Limb (tissue), 2 donors: ENCODE results near the gene ICAM5.
"Not testable (repeated sequence)": the region's sequence is repeated elsewhere in the genome, so short reads cannot be mapped to it uniquely, and the experiment has no call there.

Experiments
- DNase-seq, 2 donors: peaks; one replicate each; pipeline ENCODE4 v3.0.0-alpha.2; 2016; ENCODE audit errors: extremely low spot score in 2 of 2

ICAM5 gene

DNA sequence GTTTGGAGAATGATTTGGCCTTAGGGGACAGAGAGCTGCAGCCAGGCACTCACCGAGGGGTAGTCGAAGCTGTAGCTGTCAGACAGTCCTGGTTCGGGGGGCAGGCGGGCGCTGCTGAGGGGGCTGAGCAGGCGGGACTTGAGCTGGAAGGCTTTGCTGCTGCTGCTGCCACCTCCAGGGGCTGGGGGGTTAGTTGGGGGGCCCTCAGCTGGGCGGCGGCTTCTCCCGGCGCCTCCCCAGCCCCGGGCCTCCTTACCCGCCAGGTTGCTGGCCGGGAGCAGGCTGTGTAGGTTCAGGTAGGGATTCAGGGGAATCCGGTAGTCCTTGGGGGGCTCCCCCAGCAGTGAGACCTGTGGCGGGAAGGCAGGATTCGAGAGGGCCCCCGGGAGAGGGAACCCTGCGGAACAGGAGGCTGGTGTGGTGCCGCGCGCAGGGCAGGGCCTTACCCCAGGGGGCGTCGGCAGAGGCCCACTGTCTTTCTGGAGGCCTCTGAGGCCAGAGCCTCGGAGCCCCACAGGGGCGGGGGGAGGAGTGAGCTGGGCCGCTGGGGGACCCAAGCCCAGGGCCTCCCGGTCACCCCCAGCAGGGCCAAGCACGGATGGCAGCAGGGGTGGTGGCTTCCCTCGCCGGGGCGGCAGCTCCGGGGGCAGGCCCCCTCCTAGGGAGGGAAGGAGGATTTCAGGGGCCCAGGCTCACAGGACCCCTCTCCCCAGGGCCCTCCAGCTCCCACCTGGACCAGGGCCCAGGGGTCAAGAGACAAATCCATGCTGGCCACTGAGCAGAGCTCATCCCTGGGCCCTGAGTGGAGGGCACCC is 31.1 kb downstream of the ICAM5 start:
- no peak for DNase-seq

DNA sequence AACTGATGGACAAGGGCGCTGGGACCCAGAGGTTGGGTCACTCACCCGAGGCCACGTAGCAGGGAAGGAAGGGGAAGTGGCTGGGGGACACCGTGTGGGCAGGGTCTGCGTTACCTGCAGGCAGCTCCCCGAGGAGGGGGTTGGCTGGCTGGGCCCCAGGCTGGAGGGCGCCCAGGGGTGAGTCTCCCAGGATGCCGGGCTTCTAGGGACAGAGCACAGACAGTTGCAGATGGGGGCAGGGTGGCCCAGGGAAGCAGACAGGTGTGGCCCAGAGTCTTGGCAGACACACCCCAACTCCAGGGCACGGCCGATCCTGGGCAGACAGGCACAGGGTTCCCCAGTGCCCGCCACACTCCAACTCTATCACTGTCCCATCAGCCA is 31.7 kb downstream of the ICAM5 start:
- no peak for DNase-seq

DNA sequence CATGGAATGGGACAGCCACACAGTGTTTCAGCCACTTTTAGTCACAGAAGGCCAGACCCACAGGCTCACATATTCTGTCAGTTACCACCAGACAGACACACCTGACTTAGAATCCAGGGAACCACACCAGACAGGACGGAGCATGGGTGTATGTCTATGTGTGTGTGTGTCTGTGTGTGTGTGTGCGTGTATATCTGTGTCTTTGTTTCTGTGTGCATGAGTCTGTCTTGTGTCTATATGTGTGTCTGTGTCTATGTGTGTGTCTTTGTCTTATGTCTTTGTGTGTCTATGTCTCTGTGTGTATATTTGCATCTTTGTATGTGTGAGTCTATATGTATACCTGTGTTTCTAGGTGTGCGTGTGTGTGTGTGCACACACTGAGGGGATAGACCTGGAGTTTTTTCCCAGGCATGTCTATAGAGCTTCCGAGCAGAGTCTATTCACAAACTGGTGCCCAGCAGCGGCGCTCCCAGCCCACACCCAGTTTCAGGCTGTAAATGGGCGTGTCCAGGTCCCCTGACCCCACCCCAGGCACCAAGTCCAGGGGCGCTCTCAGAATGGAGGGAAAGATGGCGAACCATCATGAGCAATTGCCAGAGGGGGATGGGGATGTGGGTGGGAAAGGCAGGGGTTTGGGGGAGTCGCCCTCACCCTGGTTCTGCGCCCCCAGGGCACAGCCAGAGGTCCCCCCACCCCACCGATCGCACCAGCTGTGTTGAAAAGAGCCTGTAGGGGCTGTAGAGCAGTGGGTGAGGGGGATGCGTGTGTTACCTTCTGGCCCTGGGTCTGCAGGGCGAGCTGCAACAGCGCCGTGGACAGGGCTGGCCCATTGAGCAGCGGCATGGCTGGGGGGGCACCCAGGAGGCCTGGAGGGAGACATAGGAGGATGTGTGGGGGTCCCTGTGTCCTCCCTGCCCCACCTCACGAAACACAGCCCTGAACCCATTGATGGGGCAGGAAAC is 32.4 kb downstream of the ICAM5 start:
- DNase-seq = no peak

DNA sequence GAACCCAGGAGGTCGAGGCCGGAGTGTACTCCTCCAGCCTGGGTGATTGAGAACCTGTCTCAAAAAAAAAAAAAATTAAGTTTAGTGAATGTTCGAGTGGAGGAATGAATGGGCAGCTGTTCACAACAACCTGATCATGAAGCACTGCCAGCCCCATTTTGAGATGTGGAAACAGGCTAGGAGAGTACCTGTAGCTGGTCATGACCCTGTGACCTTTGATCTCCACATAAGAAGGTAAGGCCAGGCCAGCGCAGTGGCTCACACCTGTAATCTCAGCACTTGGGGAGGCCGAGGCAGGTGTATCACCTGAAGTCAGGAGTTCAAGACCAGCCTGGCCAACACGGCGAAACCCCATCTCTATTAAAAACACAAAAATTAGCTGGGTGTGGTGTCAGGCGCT is 36.0 kb downstream of the ICAM5 start:
- DNase-seq = no peak

DNA sequence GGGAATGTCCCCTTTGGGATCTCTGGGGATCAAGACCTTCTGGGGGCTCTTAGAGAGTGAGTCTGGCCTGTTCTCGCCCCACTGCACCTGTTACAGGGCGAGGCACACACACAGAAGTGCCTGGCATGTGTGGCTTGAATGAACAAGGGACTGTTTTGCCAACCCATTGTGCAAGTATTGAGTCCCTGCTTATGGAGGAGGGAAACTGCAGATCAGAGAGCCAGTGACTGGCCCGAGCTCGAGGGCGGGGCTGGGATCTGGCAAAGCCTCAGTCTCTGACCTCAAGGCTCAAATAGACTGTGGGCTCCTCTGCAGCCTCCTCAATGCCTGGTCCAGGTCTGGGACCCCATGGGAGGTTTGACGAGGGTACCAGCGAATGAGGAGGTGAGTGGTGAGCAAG is 38.0 kb downstream of the ICAM5 start:
- no peak for DNase-seq

DNA sequence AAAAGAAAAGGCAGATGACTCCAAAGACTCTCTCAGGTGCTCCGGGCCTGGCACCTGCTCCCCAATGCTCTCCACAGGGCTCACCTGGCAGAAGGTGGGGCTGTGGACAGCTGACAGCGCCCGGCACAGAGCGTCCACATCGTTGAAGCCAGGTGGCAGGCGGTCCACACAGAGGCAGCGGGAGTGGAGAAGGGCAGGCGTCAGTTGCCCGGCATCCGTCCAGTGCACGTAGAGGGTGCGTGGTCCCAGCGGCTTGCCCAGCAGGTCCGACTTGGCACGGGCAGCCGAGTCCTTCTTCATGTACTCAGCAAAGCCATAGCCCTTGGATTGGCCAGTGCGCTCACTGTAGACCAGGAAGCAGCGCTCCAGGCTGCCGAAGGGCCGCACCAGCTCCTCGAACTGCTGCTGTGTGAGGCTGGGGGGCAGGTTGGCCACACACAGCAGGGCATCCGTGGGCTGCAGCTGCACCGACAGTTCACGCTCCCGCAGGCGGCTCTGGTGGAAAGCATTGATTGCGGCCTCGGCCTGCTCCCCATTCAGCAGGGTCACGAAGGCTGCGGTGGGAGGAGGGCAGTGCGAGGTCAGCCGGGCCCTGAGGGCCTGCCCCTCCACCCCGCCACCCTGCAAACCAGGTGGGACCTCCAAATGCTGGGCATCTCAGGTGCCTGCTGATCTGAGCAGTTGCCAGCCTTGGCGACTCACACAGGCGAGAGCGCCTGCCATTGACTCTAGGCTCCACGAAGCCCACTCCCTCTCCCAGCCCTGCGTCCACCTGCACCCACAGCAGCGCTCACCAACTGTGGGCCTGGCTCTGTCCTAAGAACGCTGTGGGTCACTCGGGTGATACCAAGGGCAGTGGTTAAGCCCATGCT is 39.0 kb downstream of the ICAM5 start:
- DNase-seq = no peak

DNA sequence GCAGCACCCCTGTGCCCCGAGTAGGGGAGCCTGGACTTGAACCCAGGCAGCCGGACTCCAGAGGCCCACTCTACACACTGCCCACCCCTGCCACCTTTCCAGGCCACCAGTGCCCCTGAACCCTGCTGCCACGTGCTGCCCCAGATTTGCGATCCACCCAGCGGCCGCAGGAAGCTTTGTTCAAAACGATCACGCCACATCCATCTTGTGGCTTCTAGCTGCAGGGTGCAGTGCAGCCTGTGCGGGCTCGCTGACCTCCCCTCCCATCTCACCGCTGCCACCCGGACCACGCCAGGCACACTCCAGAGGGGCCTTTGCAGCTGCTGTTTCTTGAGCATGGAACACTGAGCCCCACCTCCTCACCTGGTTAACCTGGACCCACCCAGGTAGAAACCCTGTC is 39.8 kb downstream of the ICAM5 start:
- no peak for DNase-seq

DNA sequence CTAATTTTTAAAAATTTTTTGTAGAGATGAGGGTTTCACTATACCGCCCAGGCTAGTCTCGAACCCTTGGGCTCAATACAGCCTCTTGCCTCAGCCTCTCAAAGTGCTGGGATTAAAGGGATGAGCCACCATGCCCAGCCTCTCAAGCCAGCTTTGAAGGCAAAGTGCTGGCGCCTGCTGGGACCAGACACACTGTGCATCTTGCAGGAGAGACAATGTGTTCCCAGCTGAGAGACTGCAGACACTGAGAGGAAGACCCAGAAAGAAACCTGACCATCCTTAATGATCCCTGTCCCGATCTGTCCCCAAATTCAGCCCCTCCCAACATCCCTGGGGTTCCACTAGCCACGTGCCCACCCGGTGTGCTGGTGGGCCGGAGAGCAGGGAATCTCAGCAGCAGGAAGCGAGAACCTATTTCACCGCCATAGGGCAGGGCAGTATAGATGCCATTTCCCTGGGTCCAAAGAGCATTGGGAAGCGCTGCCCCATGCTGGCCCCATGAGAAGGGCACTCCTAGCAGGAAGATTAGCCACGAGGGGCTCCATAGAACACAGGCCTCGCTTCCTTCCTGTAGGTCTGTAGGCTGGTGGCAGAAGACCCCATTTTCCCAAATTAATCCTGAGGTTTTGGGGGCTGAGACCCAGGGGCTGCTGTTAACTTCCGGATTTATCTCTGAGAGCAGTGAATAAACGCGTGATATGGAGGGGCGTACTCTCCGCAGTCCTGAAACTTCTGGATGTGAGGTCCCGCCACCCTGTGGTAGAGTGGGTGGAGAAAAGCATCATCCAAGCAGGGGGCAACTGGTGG is 42.6 kb downstream of the ICAM5 start:
- DNase-seq = no peak

DNA sequence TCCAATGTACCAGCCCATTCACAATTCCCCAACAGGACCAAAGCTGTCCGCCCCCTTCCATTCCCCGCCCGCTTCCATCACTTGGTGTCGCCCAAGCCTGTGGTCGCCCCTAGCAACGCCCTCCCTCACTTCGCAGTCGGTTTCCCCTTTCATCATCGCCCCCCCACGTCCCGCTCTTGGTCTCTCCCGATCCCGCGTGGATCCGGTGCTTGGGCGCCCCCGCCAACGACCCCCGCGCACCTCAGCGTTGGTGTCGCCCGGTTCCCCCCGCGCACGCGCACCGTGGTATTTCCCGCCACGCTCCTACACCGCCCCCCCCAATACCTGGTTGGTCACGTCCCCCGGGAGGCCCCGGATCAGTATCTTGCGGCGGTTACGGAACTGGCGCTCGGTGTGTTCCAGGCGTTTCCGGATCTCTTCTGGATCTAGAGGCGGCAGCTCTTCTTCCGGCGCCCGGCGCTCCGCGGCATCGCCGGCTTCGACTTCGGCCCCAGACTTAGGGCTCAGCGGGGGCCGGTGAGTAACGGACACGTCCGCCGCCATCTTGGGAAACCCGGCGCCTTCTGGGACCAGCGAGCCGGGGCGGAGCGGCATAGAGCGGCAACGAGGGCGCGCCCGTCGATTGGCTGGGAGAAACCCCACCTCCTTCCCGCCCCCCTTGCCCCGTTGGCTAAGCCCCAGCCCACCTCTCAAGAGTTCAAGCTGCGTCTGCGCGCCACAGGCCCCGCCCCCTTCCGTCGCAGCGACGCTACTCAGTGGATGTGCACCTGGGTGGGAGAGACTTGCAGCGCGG is 43.4 kb downstream of the ICAM5 start, which contains the start of gene RAVER1:
RAVER1 (minus strand) TSS at position 565 of the 793 bp plus-strand sequence; CDS start at position 543, 22 bp downstream.
- DNase-seq = peak; percentile 97 to 99

DNA sequence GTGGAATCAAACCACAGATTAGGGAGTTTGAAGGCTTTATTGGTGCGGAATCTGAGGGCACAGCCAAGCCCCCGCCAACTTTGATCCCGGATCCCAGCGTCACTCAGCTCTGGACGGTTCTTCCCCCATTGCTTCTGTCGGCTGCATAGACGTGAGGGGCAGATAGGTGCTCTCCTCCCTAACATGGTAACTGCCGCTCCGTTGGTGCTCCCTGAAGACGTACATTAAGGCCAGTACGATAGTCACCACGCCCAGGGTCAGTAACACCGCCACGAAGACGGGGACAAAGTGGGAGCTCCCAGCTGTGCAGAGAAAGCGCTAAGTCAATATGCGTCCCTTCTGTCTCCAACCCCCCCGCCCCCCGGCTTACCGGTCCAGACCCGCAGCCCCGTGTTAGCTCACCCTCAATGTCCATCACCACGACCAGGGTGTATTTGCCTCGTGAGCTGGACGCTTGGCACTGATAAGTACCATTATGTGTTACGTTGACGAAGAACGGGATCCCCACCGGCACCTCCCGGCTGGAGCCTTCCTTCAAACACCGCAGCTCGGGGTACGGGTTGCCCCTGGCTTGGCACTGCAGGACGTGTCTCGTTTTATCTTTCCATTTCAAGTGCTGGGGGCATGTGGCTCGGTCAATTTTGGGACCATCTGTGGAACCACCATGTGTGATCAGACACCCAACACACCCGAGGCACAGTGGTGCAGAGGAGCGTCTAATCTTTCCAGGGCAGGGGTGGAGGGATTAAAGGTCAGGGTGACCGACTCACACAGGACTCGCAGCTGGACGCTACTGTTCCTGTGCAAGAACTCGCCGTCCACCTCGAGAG is 44.2 kb downstream of the ICAM5 start:
- no peak for DNase-seq

DNA sequence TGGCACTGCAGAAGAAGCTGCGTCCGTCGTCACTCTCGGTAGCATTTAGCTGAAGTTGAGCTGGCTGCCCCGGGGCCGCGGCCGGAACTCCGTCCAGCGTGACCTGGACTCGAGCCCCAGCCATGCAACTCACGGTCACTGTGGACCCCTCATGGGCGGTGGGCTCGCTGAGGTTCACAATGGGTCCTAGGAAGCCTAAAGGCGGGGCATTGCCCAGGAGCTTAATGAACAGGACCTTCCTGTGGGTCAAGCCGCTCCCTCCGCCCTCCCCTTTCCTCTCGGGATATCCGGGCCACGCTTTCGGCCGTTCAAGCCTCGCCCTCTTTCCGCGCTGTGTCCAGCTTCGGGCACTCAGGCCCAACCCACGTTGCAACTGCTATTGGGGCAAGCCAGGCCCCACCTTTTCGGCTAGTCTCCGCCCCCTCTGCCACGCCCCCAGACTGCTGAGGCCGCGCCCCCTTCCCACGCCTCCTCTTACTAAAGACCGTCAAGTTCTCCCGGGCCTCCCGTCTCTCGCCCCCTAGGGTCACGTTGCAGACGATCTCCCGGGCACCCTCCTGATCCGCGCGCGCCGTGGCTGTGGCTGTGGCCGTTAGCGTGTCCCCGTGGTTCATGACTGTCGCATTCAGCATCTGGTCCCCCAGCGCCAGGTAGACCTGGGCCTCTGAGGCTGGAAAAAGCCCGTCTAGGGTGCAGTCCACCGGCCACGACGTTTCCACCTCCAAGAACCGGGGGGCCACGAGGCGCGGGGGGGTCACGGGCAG is 45.0 kb downstream of the ICAM5 start:
- DNase-seq = peak; percentile 87 to 90

DNA sequence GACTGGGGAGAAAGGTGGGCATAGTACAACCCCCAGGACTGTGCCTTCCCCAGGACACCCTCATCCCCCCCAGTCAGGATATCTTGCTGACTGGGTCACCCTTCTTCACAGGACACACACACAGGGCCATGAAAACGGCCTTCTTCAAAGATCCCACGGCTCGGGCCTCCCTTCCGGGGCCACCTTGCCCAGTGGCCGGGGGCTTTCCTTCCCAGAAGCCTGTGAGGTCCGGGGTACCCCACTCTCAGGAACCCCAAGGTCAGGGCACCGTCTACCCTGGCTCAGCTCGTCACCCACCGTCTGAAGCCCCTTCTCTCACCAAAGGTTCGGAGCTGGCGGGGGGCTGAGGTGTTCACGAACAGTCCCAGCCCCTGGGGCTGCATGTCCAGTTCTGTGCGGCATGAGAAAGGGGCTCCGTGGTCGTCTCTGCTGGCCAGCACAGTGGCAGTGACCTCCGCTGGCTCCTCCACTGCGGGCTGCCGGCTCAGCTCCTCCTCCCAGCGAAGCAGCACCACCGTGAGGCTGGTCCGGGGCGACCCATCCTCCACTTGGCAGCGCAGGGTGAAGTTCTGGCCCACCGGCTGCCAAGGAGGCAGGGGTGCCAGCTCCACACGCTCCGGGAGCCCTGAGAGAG is 45.7 kb downstream of the ICAM5 start:
- no peak for DNase-seq

DNA sequence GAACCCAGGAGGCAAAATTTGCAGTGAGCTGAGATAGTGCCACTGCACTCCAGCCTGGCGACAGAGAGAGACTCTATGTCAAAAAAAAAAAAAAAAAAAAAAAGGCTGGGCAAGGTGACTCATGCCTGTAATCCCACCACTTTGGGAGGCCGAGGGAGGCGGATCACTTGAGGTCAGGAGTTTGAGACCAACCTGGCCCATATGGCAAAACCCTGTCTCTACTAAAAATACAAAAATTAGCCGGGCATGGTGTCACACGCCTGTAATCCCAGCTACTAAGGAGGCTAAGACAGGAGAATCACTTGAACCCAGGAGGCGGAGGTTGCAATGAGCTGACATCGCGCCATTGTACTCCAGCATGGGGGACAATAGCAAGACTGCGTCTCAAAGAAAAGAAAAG is 47.0 kb downstream of the ICAM5 start:
- DNase-seq = not testable (repeated sequence)

DNA sequence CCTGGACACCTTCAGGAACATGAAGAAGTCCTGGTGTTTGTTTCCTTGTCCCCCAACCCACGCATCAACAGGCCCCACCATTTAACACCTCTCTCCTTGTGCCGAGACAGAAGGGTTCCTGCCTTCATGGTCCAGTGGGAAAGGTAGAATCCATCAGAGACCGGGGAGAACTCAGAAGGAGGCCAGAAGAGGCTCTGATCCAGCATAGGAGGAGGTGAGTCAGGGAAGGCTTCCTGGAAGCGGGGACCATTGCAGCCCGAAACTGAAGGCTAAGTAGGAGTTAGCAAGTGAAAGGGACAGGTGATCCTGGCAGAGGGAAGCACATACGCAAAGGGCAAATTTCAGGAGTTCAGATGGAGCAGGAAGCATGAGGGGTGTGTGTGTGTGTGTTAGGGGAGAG is 49.2 kb downstream of the ICAM5 start:
- no peak for DNase-seq

DNA sequence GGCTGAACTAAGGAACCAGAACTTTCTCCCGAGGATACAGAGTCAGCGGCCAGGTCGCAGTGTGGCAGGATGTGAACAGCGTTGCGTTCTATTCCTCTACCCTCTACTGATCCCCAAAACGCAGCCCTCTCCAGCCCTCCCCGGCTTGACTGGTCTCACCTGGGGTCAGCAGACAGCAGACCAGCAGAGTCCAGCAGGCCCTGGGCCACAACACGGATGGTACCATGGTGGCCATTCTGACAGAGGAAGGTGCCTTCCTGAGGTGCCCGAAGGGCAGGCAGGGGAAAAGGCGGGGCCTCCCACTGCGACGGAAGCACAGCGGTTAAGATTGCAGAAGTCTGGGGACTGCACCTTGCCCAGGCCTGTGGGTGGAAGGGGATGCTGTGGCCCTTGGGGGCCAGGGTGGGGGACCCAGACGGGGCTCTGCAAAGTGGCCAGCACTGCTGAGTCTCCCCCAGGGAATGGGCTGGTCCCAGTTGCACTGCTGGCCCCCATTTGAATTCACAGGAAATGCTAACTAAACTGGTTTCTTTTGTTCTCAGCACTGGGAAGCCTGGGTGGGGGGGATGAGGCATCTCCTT is 49.7 kb downstream of the ICAM5 start, which contains the start of gene ICAM3:
ICAM3 (minus strand) TSS at position 245 of the 581 bp plus-strand sequence; CDS start at position 235, 10 bp downstream.
- no peak for DNase-seq

DNA sequence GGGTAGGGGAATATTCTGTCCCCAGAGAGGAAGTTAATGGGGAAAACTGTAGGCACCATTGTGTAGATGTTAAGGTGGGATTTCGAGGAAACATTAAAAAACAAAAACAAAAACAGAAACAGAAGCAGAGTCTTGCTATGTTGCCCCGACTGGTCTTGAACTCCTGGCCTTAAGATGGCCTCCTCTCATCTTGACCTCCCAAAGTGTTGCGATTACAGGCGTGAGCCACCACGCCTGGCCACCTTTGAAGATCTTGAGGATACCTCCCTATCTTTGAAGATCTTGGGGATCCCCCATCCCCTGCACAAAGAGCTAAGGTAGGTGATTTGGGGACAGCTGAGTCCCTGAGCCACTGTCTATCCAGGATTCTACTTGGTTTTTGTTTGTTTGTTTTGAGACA is 50.2 kb downstream of the ICAM5 start:
- no peak for DNase-seq

DNA sequence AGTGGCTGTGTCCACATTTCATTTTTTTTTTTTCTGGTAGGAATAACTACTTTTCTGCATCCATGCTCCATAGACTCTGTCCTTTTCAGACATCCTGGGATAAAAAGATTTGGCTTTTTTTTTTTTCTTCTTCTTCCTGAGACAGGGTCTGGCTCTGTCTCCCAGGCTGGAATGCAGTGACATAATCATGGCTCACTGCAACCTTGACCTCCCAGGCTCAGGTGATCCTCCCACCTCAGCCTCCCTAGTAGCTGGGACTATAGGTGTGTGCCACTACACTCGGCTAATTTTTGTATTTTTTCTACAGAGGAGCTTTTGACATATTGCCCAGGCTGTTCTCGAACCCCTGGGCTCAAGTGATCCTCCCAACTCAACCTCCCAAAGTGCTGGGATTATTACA is 53.7 kb downstream of the ICAM5 start:
- no peak for DNase-seq
